ENCODE measurements around the gene SHC4. TPM values are rescaled to one million over a fixed set of nuclear protein-coding genes. Genes with fewer than 3 reads are reported as not detected.
A peak's percentile ranks its signal among the peaks of the same experiment; 100 is the strongest.
"Not testable (repeated sequence)": the region's sequence is repeated elsewhere in the genome, so short reads cannot be mapped to it uniquely, and the experiment has no call there.

SHC4 gene
- total RNA-seq, 1 donor from 2014 or later, result 0.89 TPM

GRCh38 chr15:48924528-48925393 lies 39.0 kb downstream of the SHC4 start:
- DNase-seq (ENCODE audit: low read depth), result no peak

- no peak for DNase-seq (ENCODE audit: low read depth)
Observed at GRCh38 chr15:48922046-48922445, 41.7 kb downstream of the SHC4 start.

GRCh38 chr15:48916721-48917120 lies 47.0 kb downstream of the SHC4 start:
- no peak for DNase-seq (ENCODE audit: low read depth)

GRCh38 chr15:48915861-48916260 lies 47.9 kb downstream of the SHC4 start:
- DNase-seq (ENCODE audit: low read depth), result no peak

- no peak for DNase-seq (ENCODE audit: low read depth)
Observed at GRCh38 chr15:48914717-48915116, 49.0 kb downstream of the SHC4 start.

GRCh38 chr15:48913141-48913540 lies 50.6 kb downstream of the SHC4 start:
- peak; percentile 57 for DNase-seq (ENCODE audit: low read depth)

GRCh38 chr15:48910554-48910953 lies 53.2 kb downstream of the SHC4 start:
- not testable (repeated sequence) for DNase-seq (ENCODE audit: low read depth)

- not testable (repeated sequence) for DNase-seq (ENCODE audit: low read depth)
Observed at GRCh38 chr15:48909313-48909712, 54.4 kb downstream of the SHC4 start.

- DNase-seq (ENCODE audit: low read depth), result no peak
Observed at GRCh38 chr15:48905847-48906246, 57.9 kb downstream of the SHC4 start.

- DNase-seq (ENCODE audit: low read depth), result no peak
Observed at GRCh38 chr15:48905216-48905615, 58.5 kb downstream of the SHC4 start.

GRCh38 chr15:48904758-48905157 lies 59.0 kb downstream of the SHC4 start:
- no peak for DNase-seq (ENCODE audit: low read depth)

GRCh38 chr15:48899793-48900192 lies 63.9 kb downstream of the SHC4 start:
- DNase-seq (ENCODE audit: low read depth), result no peak

GRCh38 chr15:48898446-48898845 lies 65.3 kb downstream of the SHC4 start:
- no peak for DNase-seq (ENCODE audit: low read depth)

- no peak for DNase-seq (ENCODE audit: low read depth)
Observed at GRCh38 chr15:48898032-48898431, 65.7 kb downstream of the SHC4 start.

- DNase-seq (ENCODE audit: low read depth), result peak; percentile 23
Observed at GRCh38 chr15:48896869-48897814, 66.6 kb downstream of the SHC4 start.

- DNase-seq (ENCODE audit: low read depth), result no peak
Observed at GRCh38 chr15:48893311-48893710, 70.4 kb downstream of the SHC4 start.

- no peak for DNase-seq (ENCODE audit: low read depth)
Observed at GRCh38 chr15:48891232-48891765, 72.4 kb downstream of the SHC4 start.

GRCh38 chr15:48890375-48890972 lies 73.2 kb downstream of the SHC4 start:
- DNase-seq (ENCODE audit: low read depth), result no peak

GRCh38 chr15:48889925-48890324 lies 73.8 kb downstream of the SHC4 start:
- DNase-seq (ENCODE audit: low read depth), result no peak

GRCh38 chr15:48888836-48889235 lies 74.9 kb downstream of the SHC4 start:
- DNase-seq (ENCODE audit: low read depth), result no peak

GRCh38 chr15:48888191-48888590 lies 75.5 kb downstream of the SHC4 start:
- no peak for DNase-seq (ENCODE audit: low read depth)

- no peak for DNase-seq (ENCODE audit: low read depth)
Observed at GRCh38 chr15:48887144-48887543, 76.6 kb downstream of the SHC4 start.

Data from renal cortical epithelial cell (primary cell).